Gastrocnemius medialis (tissue), 4 donors: Measurements from ENCODE around the gene BST2. TPM values are rescaled to one million over a fixed set of nuclear protein-coding genes. Genes with fewer than 3 reads are reported as not detected.

ENCODE experiments used
- ATAC-seq, 2 donors: fragments of 150-250 bp; one replicate each; pipeline ENCODE4 v1.9.1; 2016
- DNase-seq, 2 donors: peaks; one replicate each; pipeline ENCODE4 v3.0.0-alpha.2; 2019
- H3K27ac ChIP-seq, 4 donors: fragments of 200-600 bp; sonication (generic); 1 replicate in 1 of 4; 2 replicates in 3 of 4; pipeline ENCODE4 v1.5.1; 2016 to 2018; ENCODE audit warnings: mild to moderate bottlenecking in 2 of 4, moderate library complexity in 1 of 4
- H3K27me3 ChIP-seq, 3 donors: fragments of 200-600 bp; sonication (generic) in 2 of 3; 1 replicate in 1 of 3; 2 replicates in 2 of 3; pipeline versions ENCODE4 v1.5.1 to v1.6.0; 2016 to 2019; ENCODE audit warnings: mild to moderate bottlenecking in 1 of 3, moderate library complexity in 1 of 3
- H3K36me3 ChIP-seq, 2 donors: fragments of 200-600 bp; sonication (generic) in 1 of 2; one replicate each; pipeline ENCODE4 v1.5.1; 2017 to 2018
- H3K4me1 ChIP-seq, 2 donors: fragments of 200-600 bp; sonication (generic) in 1 of 2; one replicate each; pipeline ENCODE4 v1.5.1; 2016 to 2017; ENCODE audit warnings: mild to moderate bottlenecking in 2 of 2
- H3K4me3 ChIP-seq, 4 donors: fragments of 200-600 bp; sonication (generic) in 3 of 4; 1 replicate in 1 of 4; 2 replicates in 3 of 4; pipeline ENCODE4 v1.5.1; 2016 to 2019; ENCODE audit warnings: mild to moderate bottlenecking in 2 of 4
- H3K9me3 ChIP-seq, 3 donors: fragments of 200-600 bp; sonication (generic) in 2 of 3; 1 replicate in 1 of 3; 2 replicates in 2 of 3; pipeline ENCODE4 v1.5.1; 2016 to 2019
- POLR2A ChIP-seq, 2 donors: fragments of 450-650 bp; IDR thresholded peaks; one replicate each; pipeline ENCODE4 v1.6.1; 2017; ENCODE audit warnings: antibody characterized with exemption in 2 of 2, mild to moderate bottlenecking in 2 of 2, moderate library complexity in 2 of 2
- in situ Hi-C, 4 donors: fragments of 200-750 bp; cut with MboI; loops; one replicate each; pipeline versions ENCODE4 v1.15.0 to v1.8.0; 2017; ENCODE audit warnings: low sequenced_read_pairs in 4 of 4
- intact Hi-C: fragments of 100-400 bp; cut with DNase I; formaldehyde crosslinking; loops from one replicate; pipeline ENCODE4 v1.15.1; 2023; ENCODE audit warnings: low total_unique reads
- total RNA-seq, 4 donors: library from RNA; depleted of rRNA; stranded (reverse); fragments of >200 nt; gene quantifications; one replicate each; pipeline versions ENCODE4 v1.1.0 to v1.2.3, GENCODE V29; 2016
- TF ChIP-seq, protein P1 (sequence below), 5 experiments: fragments of 450-650 bp in 3 of 5; fragments of 200-600 bp in 2 of 5; sonication (generic) in 2 of 5; IDR thresholded peaks in 4 of 5; conservative IDR thresholded peaks in 1 of 5; 1 replicate in 4 of 5; 2 replicates in 1 of 5; pipeline ENCODE4 v1.5.1; 2016 to 2019; ENCODE audit warnings: antibody characterized with exemption in 5 of 5, mild to moderate bottlenecking in 3 of 5, moderate library complexity in 3 of 5

The BST2 gene
- total RNA-seq, 4 donors from 2014 or later: 19.0 to 28.2 (median 23.1) TPM

DNA sequence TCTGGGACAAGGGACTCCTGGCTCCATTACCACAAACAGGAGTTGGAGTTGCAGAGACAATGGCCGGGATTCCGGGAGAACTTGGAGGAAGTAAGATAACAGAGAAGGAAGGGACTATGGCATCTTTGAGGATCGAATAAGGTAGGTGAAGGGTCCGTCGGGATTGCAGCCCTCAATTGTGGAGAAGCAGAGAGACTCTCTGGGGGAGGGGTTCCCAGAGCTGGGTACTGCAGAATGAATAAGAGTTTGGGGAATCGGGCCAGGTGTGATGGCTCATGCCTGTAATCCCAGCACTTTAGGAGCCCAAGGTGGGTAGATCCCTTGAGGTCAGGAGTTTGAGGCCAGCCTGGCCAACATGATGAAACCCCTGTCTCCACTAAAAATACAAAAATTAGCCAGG is 3.8 kb downstream of the BST2 start:
- no peak overlapping the region for H3K27ac ChIP-seq
- peak; percentile 21 to 35 for ATAC-seq
- no peak overlapping the region for H3K4me3 ChIP-seq
- TF ChIP-seq POLR2A (IDR thresholded peaks at IDR 0.05): no peak
- TF ChIP-seq, protein P1, sequence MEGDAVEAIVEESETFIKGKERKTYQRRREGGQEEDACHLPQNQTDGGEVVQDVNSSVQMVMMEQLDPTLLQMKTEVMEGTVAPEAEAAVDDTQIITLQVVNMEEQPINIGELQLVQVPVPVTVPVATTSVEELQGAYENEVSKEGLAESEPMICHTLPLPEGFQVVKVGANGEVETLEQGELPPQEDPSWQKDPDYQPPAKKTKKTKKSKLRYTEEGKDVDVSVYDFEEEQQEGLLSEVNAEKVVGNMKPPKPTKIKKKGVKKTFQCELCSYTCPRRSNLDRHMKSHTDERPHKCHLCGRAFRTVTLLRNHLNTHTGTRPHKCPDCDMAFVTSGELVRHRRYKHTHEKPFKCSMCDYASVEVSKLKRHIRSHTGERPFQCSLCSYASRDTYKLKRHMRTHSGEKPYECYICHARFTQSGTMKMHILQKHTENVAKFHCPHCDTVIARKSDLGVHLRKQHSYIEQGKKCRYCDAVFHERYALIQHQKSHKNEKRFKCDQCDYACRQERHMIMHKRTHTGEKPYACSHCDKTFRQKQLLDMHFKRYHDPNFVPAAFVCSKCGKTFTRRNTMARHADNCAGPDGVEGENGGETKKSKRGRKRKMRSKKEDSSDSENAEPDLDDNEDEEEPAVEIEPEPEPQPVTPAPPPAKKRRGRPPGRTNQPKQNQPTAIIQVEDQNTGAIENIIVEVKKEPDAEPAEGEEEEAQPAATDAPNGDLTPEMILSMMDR (IDR thresholded peaks at IDR 0.05 in 4 of 5, conservative IDR thresholded peaks at IDR 0.05 in 1 of 5): no peak
- intact Hi-C loops (no loop called here), in situ Hi-C loops (no loop called here)
- H3K36me3 ChIP-seq: no peaks in the 10 kb centered on the region
- DNase-seq: no peak
- peaks cover 0 to 4% of the 10 kb centered on the region in 2 donors for H3K4me1 ChIP-seq
- H3K27me3 ChIP-seq: peaks cover 0 to 2% (median 0%) of the 10 kb centered on the region in 3 donors
- H3K9me3 ChIP-seq: no peaks in the 10 kb centered on the region

DNA sequence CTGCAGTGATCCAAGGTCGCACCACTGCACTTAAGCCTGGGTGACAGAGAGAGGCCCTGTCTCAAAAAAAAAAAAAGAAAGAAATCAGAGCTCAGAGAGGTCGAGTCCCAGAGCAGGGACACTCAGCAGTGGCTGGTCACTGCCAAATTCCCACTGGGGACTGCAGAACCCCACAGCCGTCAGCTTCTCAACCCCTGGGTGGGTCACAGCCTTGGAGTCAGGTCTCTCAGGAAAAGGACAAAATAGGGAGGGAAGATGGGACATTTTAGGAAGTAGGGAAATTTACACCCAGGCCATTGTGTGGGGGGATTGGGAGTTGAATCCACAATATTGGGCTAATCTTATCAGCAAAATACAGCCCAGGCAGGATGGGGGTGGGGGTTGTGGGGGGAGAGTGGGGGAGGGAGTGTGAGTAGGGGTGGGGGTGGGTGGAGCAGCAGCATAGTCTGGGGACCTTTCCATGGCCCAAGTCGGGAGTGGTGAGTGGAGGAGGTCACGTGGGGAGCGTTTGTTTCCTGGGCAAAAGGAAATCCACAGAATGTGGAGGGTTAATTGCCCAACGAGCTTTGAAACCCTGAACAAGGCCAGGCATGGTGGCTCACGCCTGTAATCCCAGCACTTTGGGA is 6.4 kb downstream of the BST2 start:
- ATAC-seq: no peak
- TF ChIP-seq, protein P1 (IDR thresholded peaks at IDR 0.05 in 4 of 5, conservative IDR thresholded peaks at IDR 0.05 in 1 of 5): no peak
- TF ChIP-seq POLR2A (IDR thresholded peaks at IDR 0.05): no peak
- Histone ChIP-seq H3K4me1 (no peaks in the 10 kb centered on the region), H3K4me3 (no peak overlapping the region), H3K27ac (no peak overlapping the region), H3K9me3 (no peaks in the 10 kb centered on the region), H3K36me3 (no peaks in the 10 kb centered on the region), H3K27me3 (peaks cover under 1 to 7% (median 7%) of the 10 kb centered on the region in 3 donors)
- intact Hi-C loops (no loop called here), in situ Hi-C loops (loop anchor here in 1 of 4 donors (10.0 kb wide), 1 partner anchor 66 kb away; the partner anchor contains the start of gene NXNL1)
- no peak for DNase-seq

DNA sequence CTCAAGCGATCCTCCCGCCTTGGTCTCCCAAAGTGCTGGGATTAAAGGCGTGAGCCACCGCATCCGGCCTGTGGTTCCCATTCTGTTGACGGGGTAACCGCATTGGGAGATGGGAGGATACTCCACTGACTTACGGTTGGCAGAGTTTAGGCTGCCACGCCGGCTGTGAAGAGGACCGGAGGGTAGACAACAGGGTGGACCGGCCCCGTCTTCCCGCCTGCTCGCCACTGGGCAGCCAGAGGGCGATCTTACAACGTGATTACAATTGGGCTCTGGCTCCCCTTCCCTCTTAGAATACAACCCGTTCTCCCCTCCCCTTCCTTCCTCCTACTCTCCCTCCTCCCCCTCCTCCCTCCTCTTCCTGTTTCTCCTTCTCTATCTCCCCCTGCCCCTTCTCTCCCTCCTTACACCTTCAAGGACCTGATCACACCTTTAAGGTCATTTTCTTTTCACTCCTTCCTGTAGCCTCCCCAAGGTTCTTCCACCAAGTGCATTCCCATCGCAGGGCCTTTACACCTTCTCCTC is 10.5 kb downstream of the BST2 start:
- Histone ChIP-seq H3K36me3 (no peaks in the 10 kb centered on the region), H3K9me3 (no peaks in the 10 kb centered on the region), H3K4me1 (peaks cover 6% of the 10 kb centered on the region in 2 donors), H3K4me3 (no peak overlapping the region), H3K27me3 (peaks cover 17 to 18% (median 18%) of the 10 kb centered on the region in 3 donors), H3K27ac (no peak overlapping the region)
- TF ChIP-seq POLR2A (IDR thresholded peaks at IDR 0.05): no peak
- TF ChIP-seq, protein P1 (IDR thresholded peaks at IDR 0.05 in 4 of 5, conservative IDR thresholded peaks at IDR 0.05 in 1 of 5): peak; percentile 43 to 62 (median 58)
- DNase-seq: peak in 1 of 2 donors; percentile 39
- ATAC-seq: peak in 1 of 2 donors; percentile 40
- in situ Hi-C loops (loop anchor here in 1 of 4 donors (10.0 kb wide), 1 partner anchor 70 kb away; the partner anchor contains the start of gene NXNL1), intact Hi-C loops (no loop called here)

DNA sequence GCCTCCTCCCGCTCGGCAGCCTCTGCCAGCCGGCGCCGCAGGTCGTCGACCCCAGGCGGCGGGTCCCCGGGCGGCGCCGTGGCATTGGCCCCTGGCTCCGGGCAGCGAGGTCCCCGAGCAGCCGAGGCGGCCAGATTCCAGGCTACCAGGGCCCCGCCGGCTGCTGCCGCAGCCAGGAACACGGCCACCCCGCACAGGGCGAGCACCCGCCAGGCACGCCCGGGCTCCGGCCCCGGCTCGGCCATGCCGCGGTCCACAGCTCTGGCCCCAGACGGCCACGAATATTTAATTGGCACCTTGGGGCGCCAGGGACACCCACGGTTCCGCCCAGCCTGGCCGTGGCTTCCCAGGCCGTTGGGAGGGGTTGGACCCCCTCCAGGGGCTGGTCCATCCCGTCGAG is 11.5 kb downstream of the BST2 start, which contains the start of gene CCDC194:
TSS of gene CCDC194 (minus strand) at position 283 of the 400 bp plus-strand sequence. CDS start at position 245, 38 bp downstream.
- intact Hi-C loops (no loop called here), in situ Hi-C loops (loop anchor here in 1 of 4 donors (10.0 kb wide), 1 partner anchor 71 kb away; the partner anchor contains the start of gene NXNL1)
- Histone ChIP-seq H3K4me1 (peaks cover 6% of the 10 kb centered on the region in 2 donors), H3K27me3 (peaks cover 22 to 28% (median 28%) of the 10 kb centered on the region in 3 donors), H3K36me3 (no peaks in the 10 kb centered on the region), H3K4me3 (no peak within 1 kb of the TSS), H3K27ac (no peak within 1 kb of the TSS), H3K9me3 (no peaks in the 10 kb centered on the region)
- no peak for DNase-seq
- ATAC-seq: no peak
- TF ChIP-seq, protein P1 (IDR thresholded peaks at IDR 0.05 in 4 of 5, conservative IDR thresholded peaks at IDR 0.05 in 1 of 5): no peak
- TF ChIP-seq POLR2A (IDR thresholded peaks at IDR 0.05): no peak
